HepG2 (cell line): Measurements from ENCODE around the gene PXT1. TPM values are rescaled to one million over a fixed set of nuclear protein-coding genes. Genes with fewer than 3 reads are reported as not detected.
A peak's percentile ranks its signal among the peaks of the same experiment; 100 is the strongest.

Experiments
- ATAC-seq: fragments of 200-7000 bp; cut with Tn5 transposase; 3 replicates; pipeline ENCODE4 v1.9.1; 2020; ENCODE audit warnings: mild to moderate bottlenecking, moderate library complexity
- BruUV-seq: library from RNA; stranded (reverse); fragments of 400-500 nt; replicated peaks from 2 replicates; lab custom pipeline; 2021; lab: Mats Ljungman, UMichigan
- CTCF ChIA-PET: fragments of 300-600 bp; formaldehyde crosslinking; extraction: SDS; loops from one replicate; lab custom pipeline; 2021; ENCODE audit warnings: low total read pairs, inconsistent platforms, low intra/inter-chr PET ratio; lab: Yijun Ruan, JAX
- POLR2A ChIA-PET: fragments of 350-600 bp; sonication (Branson Sonifier 250); formaldehyde crosslinking; loops from one replicate; lab custom pipeline; 2020; ENCODE audit warnings: antibody characterized with exemption, inconsistent platforms; lab: Yijun Ruan, JAX
- DNase-seq: peaks from one replicate; pipeline ENCODE4 v3.0.0-alpha.2; 2015; ENCODE audit warnings: low spot score
- FAIRE-seq: peaks from 3 replicates; lab custom pipeline; 2011; peaks lifted over from hg19 to GRCh38; lab: Jason Lieb, UNC
- H2AFZ ChIP-seq: one replicate; pipeline ENCODE4 v1.6.1; 2011; ENCODE audit warnings: low read length, inconsistent platforms
- H3K27ac ChIP-seq: fragments of 300-600 bp; 3 replicates; pipeline ENCODE4 v1.8.0; 2011; ENCODE audit warnings: mixed run types, mild to moderate bottlenecking, mixed read lengths, low read length, inconsistent platforms; ENCODE audit not compliant: insufficient read depth; ENCODE audit errors: extremely low read length
- H3K27me3 ChIP-seq, 2 experiments: fragments of 200-600 bp in 1 of 2; 2 replicates in 1 of 2; 3 replicates in 1 of 2; pipeline versions ENCODE4 v1.6.0 to v1.8.0; 2011; ENCODE audit warnings: low read length in 2 of 2, mild to moderate bottlenecking in 2 of 2, moderate library complexity in 2 of 2, inconsistent platforms in 1 of 2; ENCODE audit not compliant: insufficient read depth in 2 of 2, control insufficient read depth in 1 of 2
- H3K36me3 ChIP-seq, 2 experiments: fragments of 200-600 bp in 1 of 2; replicated peaks in 1 of 2; 2 replicates in 1 of 2; 3 replicates in 1 of 2; pipeline versions ENCODE4 v1.5.1 to v1.8.0; 2011; ENCODE audit warnings: low read length in 2 of 2, inconsistent platforms in 1 of 2; ENCODE audit not compliant: insufficient read depth in 2 of 2, control insufficient read depth in 1 of 2
- H3K4me1 ChIP-seq: 2 replicates; pipeline ENCODE4 v1.5.1; 2012; ENCODE audit warnings: low read length, inconsistent platforms; ENCODE audit not compliant: insufficient read depth
- H3K4me2 ChIP-seq: 2 replicates; pipeline ENCODE4 v1.6.0; 2011; ENCODE audit warnings: low read depth, low read length, inconsistent platforms
- H3K4me3 ChIP-seq, 3 experiments: fragments of 200-600 bp in 1 of 3; sonication (generic), shearing (Covaris generic) in 1 of 3; replicated peaks in 1 of 3; 2 replicates each; pipeline ENCODE4 v1.5.1; 2011 to 2016; ENCODE audit warnings: low read length in 3 of 3, inconsistent platforms in 2 of 3, low read depth in 2 of 3, mild to moderate bottlenecking in 2 of 3, control low read depth in 1 of 3, mixed read lengths in 1 of 3; ENCODE audit not compliant: insufficient read depth in 1 of 3
- H3K79me2 ChIP-seq: one replicate; pipeline ENCODE4 v1.6.1; 2011; ENCODE audit warnings: low read length, inconsistent platforms; ENCODE audit not compliant: insufficient read depth
- H3K9ac ChIP-seq: 2 replicates; pipeline ENCODE4 v1.6.0; 2011; ENCODE audit warnings: mild to moderate bottlenecking, low read depth, low read length, inconsistent platforms; ENCODE audit not compliant: insufficient read depth
- H3K9me3 ChIP-seq: 2 replicates; pipeline ENCODE4 v1.5.1; 2012; ENCODE audit warnings: mild to moderate bottlenecking, low read length
- H4K20me1 ChIP-seq: 2 replicates; pipeline ENCODE4 v1.6.0; 2011; ENCODE audit warnings: inconsistent platforms, mild to moderate bottlenecking, low read length, moderate library complexity; ENCODE audit not compliant: insufficient read depth
- CREB1 ChIP-seq, 2 experiments: fragments of 450-650 bp in 1 of 2; IDR thresholded peaks; 2 replicates each; pipeline ENCODE4 v1.6.1; 2016 to 2017; ENCODE audit warnings: control low read depth in 1 of 2, mild to moderate bottlenecking in 1 of 2, missing compliant biosample characterization in 1 of 2, missing genetic modification characterization in 1 of 2
- GATAD2A ChIP-seq: IDR thresholded peaks from 2 replicates; pipeline ENCODE4 v1.6.1; 2016
- MAFF ChIP-seq: IDR thresholded peaks from 2 replicates; pipeline ENCODE4 v1.6.1; 2011; ENCODE audit warnings: low read depth, low read length, improper control_type of control experiment
- SOX5 ChIP-seq: IDR thresholded peaks from 2 replicates; pipeline ENCODE4 v1.6.1; 2016; ENCODE audit warnings: borderline replicate concordance
- TGIF2 ChIP-seq: IDR thresholded peaks from 2 replicates; pipeline ENCODE4 v1.6.1; 2016; ENCODE audit warnings: control low read depth, missing compliant biosample characterization
- ZBTB8A ChIP-seq: sonication (generic); formaldehyde crosslinking; IDR thresholded peaks from 2 replicates; pipeline ENCODE4 v1.4.0; 2020; ENCODE audit warnings: mild to moderate bottlenecking, low read depth, missing genetic modification reagents, borderline replicate concordance
- ZC3H13 ChIP-seq: sonication (generic); formaldehyde crosslinking; IDR thresholded peaks from 2 replicates; pipeline ENCODE4 v1.8.1; 2023; ENCODE audit warnings: mild to moderate bottlenecking, missing genetic modification reagents, moderate library complexity
- ZFYVE20 ChIP-seq: sonication (generic); formaldehyde crosslinking; IDR thresholded peaks from 2 replicates; pipeline ENCODE4 v1.8.0; 2023; ENCODE audit warnings: low read depth, mild to moderate bottlenecking, moderate library complexity, missing genetic modification reagents, borderline replicate concordance
- ZNF12 ChIP-seq: sonication (generic); formaldehyde crosslinking; IDR thresholded peaks from 2 replicates; pipeline ENCODE4 v1.5.0; 2020; ENCODE audit warnings: missing genetic modification reagents
- ZNF225 ChIP-seq: sonication (generic); formaldehyde crosslinking; IDR thresholded peaks from 2 replicates; pipeline ENCODE4 v1.4.0; 2020; ENCODE audit warnings: mild to moderate bottlenecking, missing genetic modification reagents
- ZNF337 ChIP-seq: sonication (generic); formaldehyde crosslinking; IDR thresholded peaks from 2 replicates; pipeline ENCODE4 v1.5.1; 2020; ENCODE audit warnings: missing genetic modification reagents, low read depth, mild to moderate bottlenecking, borderline replicate concordance
- ZNF615 ChIP-seq: sonication (generic); formaldehyde crosslinking; IDR thresholded peaks from 2 replicates; pipeline ENCODE4 v1.5.0; 2020; ENCODE audit warnings: mild to moderate bottlenecking, missing genetic modification reagents, borderline replicate concordance
- ZNF773 ChIP-seq: sonication (generic); formaldehyde crosslinking; IDR thresholded peaks from 2 replicates; pipeline ENCODE4 v1.4.0; 2020; ENCODE audit warnings: missing genetic modification reagents, borderline replicate concordance
- ZNF839 ChIP-seq: sonication (generic); formaldehyde crosslinking; IDR thresholded peaks from 2 replicates; pipeline ENCODE4 v1.4.0; 2020; ENCODE audit warnings: missing genetic modification reagents, mild to moderate bottlenecking, borderline replicate concordance
- whole genome bisulfite sequencing: methylation state at CpG from one replicate; pipeline ENCODE4 v1.1.6; 2017; ENCODE audit warnings: low lambda C conversion rate; 5-methylcytosine and 5-hydroxymethylcytosine counted together
- in situ Hi-C: cut with HindIII; loops from 2 replicates; pipeline ENCODE4 v1.10.0; 2017; ENCODE audit warnings: low pct_unique_long_range_greater_than_20kb; ENCODE audit not compliant: extremely low pct_ligation_motif_present
- intact Hi-C: fragments of 100-400 bp; cut with micrococcal nuclease; formaldehyde crosslinking; loops from one replicate; pipeline ENCODE4 v1.10.0; 2022; ENCODE audit not compliant: unreplicated experiment
- polyA plus RNA-seq, 8 experiments: library from polyadenylated mRNA; depleted of rRNA in 3 of 8; stranded (reverse) in 7 of 8; unstranded in 1 of 8; fragments of >200 nt; fragmentation: Illumina TruSeq in 4 of 8; extraction: Trizol in 4 of 8; gene quantifications; 2 replicates each; pipeline versions ENCODE4 v1.2.1 to v1.2.3, GENCODE V29; 2011 to 2016; ENCODE audit warnings: low read depth in 4 of 8, missing spikeins in 1 of 8, mixed read lengths in 1 of 8; ENCODE audit not compliant: insufficient read depth in 1 of 8
- total RNA-seq, 5 experiments: library from RNA; depleted of rRNA; stranded (reverse); fragments of >200 nt; fragmentation: Illumina TruSeq; extraction: Trizol; gene quantifications; 2 replicates each; pipeline ENCODE4 v1.2.3, GENCODE V29; 2016; ENCODE audit warnings: low read depth in 1 of 5
- TF ChIP-seq, protein P1 (sequence below): sonication (generic); formaldehyde crosslinking; IDR thresholded peaks from 2 replicates; pipeline ENCODE4 v1.4.0; 2020; ENCODE audit warnings: mild to moderate bottlenecking, missing genetic modification reagents
- TF ChIP-seq, protein P2 (sequence below): IDR thresholded peaks from 2 replicates; pipeline ENCODE4 v1.4.0; 2020; ENCODE audit warnings: mild to moderate bottlenecking, missing genetic modification reagents
- TF ChIP-seq, protein P3 (sequence below): sonication (generic); formaldehyde crosslinking; IDR thresholded peaks from 2 replicates; pipeline ENCODE4 v1.5.1; 2020; ENCODE audit warnings: missing genetic modification reagents, mild to moderate bottlenecking, borderline replicate concordance

The PXT1 gene
- total and polyA plus RNA-seq, 2 of the 13 experiments (the other 11 are each of a cell fraction or from before 2014, with no cell fraction given): 0.04 TPM; not detected in 1

DNA sequence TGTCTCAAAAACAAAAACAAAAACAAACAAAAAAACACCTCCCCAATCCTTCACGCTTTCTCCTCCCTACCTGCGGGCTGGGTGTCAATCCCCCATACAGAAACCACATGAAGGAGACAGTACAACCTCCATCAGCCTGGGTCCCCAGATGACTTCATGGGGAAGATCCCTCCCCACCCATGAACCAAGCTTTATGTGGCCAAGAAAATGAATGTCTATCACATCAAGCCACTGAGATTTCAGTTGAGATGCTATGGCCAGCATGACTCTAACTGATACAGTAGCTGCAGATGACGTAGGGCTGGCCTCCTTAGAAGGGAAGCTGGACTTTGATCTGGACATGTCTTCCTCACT is 84.8 kb downstream of the PXT1 start:
- Histone ChIP-seq H3K27me3 (no peaks in the 10 kb centered on the region), H3K27ac (no peak overlapping the region), H4K20me1 (no peaks in the 10 kb centered on the region), H3K4me3 (no peak overlapping the region), H2AFZ (no peak overlapping the region), H3K9me3 (no peaks in the 10 kb centered on the region), H3K4me2 (no peak overlapping the region), H3K79me2 (no peaks in the 10 kb centered on the region), H3K36me3 (no peaks in the 10 kb centered on the region), H3K9ac (no peak overlapping the region), H3K4me1 (peaks cover 14% of the 10 kb centered on the region)
- TF ChIP-seq ZNF12 (CRISPR knock-in tag) (no peak), ZC3H13 (no peak), ZNF615 (0 out of 2 replicates have a peak, but pooled peaks have one; percentile 64), ZNF839 (no peak), ZNF225 (CRISPR knock-in tag) (no peak), CREB1 (IDR thresholded peaks at IDR 0.05) (peak; percentile 49; the same call in 1 of the 2 replicates), CREB1 (CRISPR knock-in tag; IDR thresholded peaks at IDR 0.05) (no peak), ZNF337 (CRISPR knock-in tag) (no peak), ZNF773 (CRISPR knock-in tag) (no peak), GATAD2A (CRISPR knock-in tag) (no peak), ZFYVE20 (CRISPR knock-in tag) (no peak), SOX5 (no peak), MAFF (no peak), ZBTB8A (CRISPR knock-in tag) (no peak), TGIF2 (CRISPR knock-in tag) (no peak)
- TF ChIP-seq, protein P1, sequence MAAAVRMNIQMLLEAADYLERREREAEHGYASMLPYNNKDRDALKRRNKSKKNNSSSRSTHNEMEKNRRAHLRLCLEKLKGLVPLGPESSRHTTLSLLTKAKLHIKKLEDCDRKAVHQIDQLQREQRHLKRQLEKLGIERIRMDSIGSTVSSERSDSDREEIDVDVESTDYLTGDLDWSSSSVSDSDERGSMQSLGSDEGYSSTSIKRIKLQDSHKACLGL (CRISPR knock-in tag): no peak
- TF ChIP-seq, protein P2, sequence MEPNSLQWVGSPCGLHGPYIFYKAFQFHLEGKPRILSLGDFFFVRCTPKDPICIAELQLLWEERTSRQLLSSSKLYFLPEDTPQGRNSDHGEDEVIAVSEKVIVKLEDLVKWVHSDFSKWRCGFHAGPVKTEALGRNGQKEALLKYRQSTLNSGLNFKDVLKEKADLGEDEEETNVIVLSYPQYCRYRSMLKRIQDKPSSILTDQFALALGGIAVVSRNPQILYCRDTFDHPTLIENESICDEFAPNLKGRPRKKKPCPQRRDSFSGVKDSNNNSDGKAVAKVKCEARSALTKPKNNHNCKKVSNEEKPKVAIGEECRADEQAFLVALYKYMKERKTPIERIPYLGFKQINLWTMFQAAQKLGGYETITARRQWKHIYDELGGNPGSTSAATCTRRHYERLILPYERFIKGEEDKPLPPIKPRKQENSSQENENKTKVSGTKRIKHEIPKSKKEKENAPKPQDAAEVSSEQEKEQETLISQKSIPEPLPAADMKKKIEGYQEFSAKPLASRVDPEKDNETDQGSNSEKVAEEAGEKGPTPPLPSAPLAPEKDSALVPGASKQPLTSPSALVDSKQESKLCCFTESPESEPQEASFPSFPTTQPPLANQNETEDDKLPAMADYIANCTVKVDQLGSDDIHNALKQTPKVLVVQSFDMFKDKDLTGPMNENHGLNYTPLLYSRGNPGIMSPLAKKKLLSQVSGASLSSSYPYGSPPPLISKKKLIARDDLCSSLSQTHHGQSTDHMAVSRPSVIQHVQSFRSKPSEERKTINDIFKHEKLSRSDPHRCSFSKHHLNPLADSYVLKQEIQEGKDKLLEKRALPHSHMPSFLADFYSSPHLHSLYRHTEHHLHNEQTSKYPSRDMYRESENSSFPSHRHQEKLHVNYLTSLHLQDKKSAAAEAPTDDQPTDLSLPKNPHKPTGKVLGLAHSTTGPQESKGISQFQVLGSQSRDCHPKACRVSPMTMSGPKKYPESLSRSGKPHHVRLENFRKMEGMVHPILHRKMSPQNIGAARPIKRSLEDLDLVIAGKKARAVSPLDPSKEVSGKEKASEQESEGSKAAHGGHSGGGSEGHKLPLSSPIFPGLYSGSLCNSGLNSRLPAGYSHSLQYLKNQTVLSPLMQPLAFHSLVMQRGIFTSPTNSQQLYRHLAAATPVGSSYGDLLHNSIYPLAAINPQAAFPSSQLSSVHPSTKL (CRISPR knock-in tag): no peak
- TF ChIP-seq, protein P3, sequence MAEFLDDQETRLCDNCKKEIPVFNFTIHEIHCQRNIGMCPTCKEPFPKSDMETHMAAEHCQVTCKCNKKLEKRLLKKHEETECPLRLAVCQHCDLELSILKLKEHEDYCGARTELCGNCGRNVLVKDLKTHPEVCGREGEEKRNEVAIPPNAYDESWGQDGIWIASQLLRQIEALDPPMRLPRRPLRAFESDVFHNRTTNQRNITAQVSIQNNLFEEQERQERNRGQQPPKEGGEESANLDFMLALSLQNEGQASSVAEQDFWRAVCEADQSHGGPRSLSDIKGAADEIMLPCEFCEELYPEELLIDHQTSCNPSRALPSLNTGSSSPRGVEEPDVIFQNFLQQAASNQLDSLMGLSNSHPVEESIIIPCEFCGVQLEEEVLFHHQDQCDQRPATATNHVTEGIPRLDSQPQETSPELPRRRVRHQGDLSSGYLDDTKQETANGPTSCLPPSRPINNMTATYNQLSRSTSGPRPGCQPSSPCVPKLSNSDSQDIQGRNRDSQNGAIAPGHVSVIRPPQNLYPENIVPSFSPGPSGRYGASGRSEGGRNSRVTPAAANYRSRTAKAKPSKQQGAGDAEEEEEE: no peak
- intact Hi-C loops (no loop called here), in situ Hi-C loops (no loop called here)
- FAIRE-seq: no peak
- BruUV-seq: no TSS peak
- ATAC-seq: no peak
- CTCF ChIA-PET: interaction anchor here (4.7 kb wide), 1 partner anchor 56 kb away, joined by 100 read pairs; no protein-coding TSS in a partner anchor
- no peak for DNase-seq
- WGBS: 71% methylated on average over 3 of the region's 3 CpGs
- POLR2A ChIA-PET: interaction anchor here (1.8 kb wide), 1 partner anchor 17 kb away, joined by 5 read pairs; no protein-coding TSS in a partner anchor
